ENCODE measurements around the gene GJA5.

Gene GJA5

DNA sequence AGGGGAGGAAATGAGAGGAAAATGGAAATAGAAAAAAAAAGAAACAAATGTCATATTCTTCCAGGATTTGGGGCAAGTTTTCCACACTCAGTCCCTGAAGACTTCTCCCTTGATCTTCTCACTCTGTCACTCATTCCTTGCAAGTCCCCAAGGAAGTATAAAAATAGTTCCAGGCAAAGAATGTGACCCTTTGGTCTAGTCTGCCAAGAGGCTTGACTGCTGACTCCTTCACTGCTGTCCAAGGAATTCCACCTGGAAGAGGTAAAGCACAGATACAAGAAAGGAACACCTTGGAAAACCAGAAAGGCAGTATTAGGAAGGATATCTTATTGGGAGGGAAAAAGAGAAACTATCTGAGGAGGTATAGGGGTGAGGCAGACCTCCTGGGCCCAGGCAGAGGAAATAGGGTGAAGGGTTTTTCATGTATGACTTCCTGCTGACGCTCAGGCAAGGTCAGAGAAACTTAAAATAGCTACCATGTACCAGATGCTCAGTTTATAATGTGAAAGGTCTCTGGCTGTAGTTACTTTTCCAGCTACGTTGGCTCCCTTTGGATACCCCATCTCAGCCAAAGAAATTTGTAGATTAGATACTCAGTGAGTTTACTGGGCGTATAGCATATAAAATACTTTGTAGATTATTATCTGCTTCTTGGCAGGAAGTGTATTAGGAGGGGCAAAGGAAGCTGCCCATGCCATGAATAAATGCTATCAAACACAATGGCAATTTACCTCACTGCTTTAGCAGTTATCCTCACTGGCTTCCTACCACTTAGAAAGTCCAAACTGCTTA lies 2.0 kb upstream of the GJA5 start:
- no peak overlapping the region for H3K27ac ChIP-seq (ENCODE audit: low read depth, low read length)
- no peaks in the 10 kb centered on the region for H3K27me3 ChIP-seq (ENCODE audit: insufficient read depth, low read length)
- H3K9ac ChIP-seq (ENCODE audit: low read depth, low read length): no peak overlapping the region
- no peaks in the 10 kb centered on the region for H3K4me1 ChIP-seq (ENCODE audit: insufficient read depth, low read length)
- H3K4me3 ChIP-seq (ENCODE audit: low read length): no peak overlapping the region
- no peaks in the 10 kb centered on the region for H3K36me3 ChIP-seq (ENCODE audit: insufficient read depth, low read length)
- H3K9me3 ChIP-seq (ENCODE audit: insufficient read depth, low read depth, low read length): no peaks in the 10 kb centered on the region
- 96% methylated on average over 2 of the region's 3 CpGs for WGBS

DNA sequence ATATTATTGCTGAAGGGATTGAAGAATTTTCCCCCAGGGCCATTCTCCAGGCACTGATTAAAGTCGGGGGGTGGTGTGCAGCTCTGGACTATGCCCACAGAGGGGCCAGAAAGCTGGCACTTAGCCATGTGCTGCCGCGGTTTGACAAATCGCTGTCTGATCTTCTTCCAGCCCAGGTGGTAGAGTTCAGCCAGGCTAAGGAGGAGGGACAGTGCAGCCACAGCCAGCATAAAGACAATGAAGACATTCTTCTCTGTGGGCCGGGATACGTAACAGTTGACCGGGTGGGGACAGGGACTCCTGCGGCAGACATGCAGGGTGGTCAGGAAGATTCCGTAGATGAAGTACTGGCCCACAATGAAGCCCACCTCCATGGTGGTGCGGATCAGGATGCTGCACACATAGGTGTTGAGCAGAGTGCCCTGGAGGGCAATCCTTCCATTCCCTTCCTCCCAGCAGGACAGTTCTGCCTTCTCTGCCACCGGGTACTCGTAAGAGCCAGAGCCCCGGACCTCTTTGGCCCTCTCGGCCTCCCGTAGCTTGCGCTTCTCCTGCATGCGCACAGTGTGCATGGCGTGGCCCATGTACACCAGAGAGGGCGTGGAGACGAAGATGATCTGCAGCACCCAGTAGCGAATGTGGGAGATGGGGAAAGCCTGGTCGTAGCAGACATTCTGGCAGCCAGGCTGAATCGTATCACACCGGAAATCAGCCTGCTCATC lies 1.9 kb downstream of the GJA5 start:
- no peaks in the 10 kb centered on the region for H3K36me3 ChIP-seq (ENCODE audit: insufficient read depth, low read length)
- H3K4me3 ChIP-seq (ENCODE audit: low read length): no peak overlapping the region
- WGBS: 95% methylated on average over 24 of the region's 24 CpGs
- H3K4me1 ChIP-seq (ENCODE audit: insufficient read depth, low read length): no peaks in the 10 kb centered on the region
- H3K9me3 ChIP-seq (ENCODE audit: insufficient read depth, low read depth, low read length): no peaks in the 10 kb centered on the region
- no peak overlapping the region for H3K27ac ChIP-seq (ENCODE audit: low read depth, low read length)
- no peak overlapping the region for H3K9ac ChIP-seq (ENCODE audit: low read depth, low read length)
- no peaks in the 10 kb centered on the region for H3K27me3 ChIP-seq (ENCODE audit: insufficient read depth, low read length)

DNA sequence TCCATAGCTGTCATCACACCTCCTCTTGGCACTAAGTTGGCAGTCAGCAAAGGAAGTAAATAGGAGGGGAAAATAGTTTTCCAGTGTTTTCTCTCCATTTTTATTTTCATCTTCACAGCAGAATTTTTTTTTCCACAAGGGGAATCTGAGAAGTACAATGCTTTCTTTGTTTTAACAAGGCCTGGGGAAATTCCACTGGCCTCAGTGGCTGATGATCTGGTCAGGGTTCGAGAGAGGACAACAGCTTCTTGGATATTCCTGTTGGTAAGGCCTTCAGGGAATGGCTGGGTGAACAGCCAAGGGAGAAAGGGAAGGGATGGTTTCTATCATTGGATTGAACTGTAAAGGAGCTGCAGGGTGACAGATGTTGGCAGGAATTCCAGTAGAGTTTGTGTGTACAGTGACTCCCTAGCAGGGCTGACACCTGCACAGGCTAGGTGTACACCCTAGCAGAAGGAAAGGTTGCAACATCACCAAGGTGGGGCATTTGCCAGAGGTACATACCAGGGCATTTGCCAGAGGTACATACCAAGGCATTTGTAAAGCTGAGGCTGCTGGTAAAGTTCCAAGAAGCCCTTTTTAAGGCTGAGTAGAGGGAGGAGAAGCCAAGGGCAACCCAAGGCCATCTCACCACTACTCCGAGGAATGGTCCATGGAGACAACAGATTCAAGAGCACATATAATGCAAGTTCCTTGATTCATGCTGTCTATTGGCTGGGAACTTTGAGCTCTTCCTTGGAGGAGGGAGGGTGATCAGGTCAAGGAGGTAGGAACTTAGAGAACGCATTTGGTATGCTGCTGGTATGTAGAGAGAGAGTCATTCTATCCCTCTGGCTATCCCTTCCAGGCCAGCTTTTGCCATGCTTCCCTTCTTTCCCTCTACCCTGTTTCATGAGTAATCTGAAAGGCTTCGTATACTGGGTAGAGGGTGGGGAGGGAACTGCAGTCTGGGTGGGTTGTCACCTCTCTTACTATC lies 3.1 kb downstream of the GJA5 start:
- Histone ChIP-seq H3K9me3 (ENCODE audit: insufficient read depth, low read depth, low read length) (no peaks in the 10 kb centered on the region), H3K4me1 (ENCODE audit: insufficient read depth, low read length) (no peaks in the 10 kb centered on the region), H3K27me3 (ENCODE audit: insufficient read depth, low read length) (no peaks in the 10 kb centered on the region), H3K27ac (ENCODE audit: low read depth, low read length) (no peak overlapping the region), H3K36me3 (ENCODE audit: insufficient read depth, low read length) (no peaks in the 10 kb centered on the region), H3K9ac (ENCODE audit: low read depth, low read length) (no peak overlapping the region), H3K4me3 (ENCODE audit: low read length) (no peak overlapping the region)
- WGBS: 92% methylated on average over 3 of the region's 4 CpGs

DNA sequence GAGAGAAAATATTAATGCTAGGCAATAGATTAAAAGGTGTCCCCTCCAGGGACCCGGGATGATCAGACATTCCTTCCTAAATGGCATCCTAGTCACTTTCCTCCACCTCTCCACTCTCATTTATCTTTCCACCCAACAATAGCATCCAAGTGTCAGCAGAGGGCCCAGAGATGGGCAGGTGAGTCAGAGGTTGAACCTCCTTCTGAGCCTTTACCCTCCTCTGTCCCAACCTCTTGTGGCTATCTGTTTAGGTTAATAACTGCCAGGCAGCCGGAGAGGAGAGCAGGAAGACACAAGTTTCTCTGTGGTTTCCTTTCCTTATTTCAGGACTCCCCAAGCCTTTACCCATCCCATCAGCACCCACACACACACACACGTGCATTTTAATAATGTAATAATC lies 4.1 kb downstream of the GJA5 start:
- H3K4me3 ChIP-seq (ENCODE audit: low read length): no peak overlapping the region
- H3K9ac ChIP-seq (ENCODE audit: low read depth, low read length): no peak overlapping the region
- H3K27ac ChIP-seq (ENCODE audit: low read depth, low read length): no peak overlapping the region
- H3K4me1 ChIP-seq (ENCODE audit: insufficient read depth, low read length): no peaks in the 10 kb centered on the region
- WGBS: 79% methylated on average over 3 of the region's 3 CpGs
- no peaks in the 10 kb centered on the region for H3K36me3 ChIP-seq (ENCODE audit: insufficient read depth, low read length)
- no peaks in the 10 kb centered on the region for H3K9me3 ChIP-seq (ENCODE audit: insufficient read depth, low read depth, low read length)
- H3K27me3 ChIP-seq (ENCODE audit: insufficient read depth, low read length): no peaks in the 10 kb centered on the region

DNA sequence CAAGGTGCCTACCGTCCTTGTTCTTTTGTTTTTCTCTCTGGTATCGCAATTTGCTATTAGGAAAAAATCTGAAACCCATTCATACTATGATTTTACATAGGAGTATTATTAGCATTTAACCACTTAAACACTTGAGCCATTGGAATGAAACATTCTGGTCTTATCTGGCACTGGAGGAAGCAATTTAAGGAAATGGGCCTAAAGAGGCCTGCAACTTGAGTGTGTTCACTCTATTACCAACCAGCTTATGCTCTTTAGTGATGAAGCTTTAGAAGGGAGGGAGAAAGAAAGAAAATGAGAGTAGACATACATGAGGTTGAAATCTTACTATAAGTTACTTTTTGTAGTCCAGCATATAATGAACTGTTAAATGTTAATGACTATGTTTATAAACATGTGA lies 5.7 kb downstream of the GJA5 start:
- H3K27me3 ChIP-seq (ENCODE audit: insufficient read depth, low read length): no peaks in the 10 kb centered on the region
- no peak overlapping the region for H3K27ac ChIP-seq (ENCODE audit: low read depth, low read length)
- WGBS: 92% methylated on average over 2 of the region's 2 CpGs
- H3K9ac ChIP-seq (ENCODE audit: low read depth, low read length): no peak overlapping the region
- no peaks in the 10 kb centered on the region for H3K36me3 ChIP-seq (ENCODE audit: insufficient read depth, low read length)
- no peak overlapping the region for H3K4me3 ChIP-seq (ENCODE audit: low read length)
- no peaks in the 10 kb centered on the region for H3K4me1 ChIP-seq (ENCODE audit: insufficient read depth, low read length)
- no peaks in the 10 kb centered on the region for H3K9me3 ChIP-seq (ENCODE audit: insufficient read depth, low read depth, low read length)

DNA sequence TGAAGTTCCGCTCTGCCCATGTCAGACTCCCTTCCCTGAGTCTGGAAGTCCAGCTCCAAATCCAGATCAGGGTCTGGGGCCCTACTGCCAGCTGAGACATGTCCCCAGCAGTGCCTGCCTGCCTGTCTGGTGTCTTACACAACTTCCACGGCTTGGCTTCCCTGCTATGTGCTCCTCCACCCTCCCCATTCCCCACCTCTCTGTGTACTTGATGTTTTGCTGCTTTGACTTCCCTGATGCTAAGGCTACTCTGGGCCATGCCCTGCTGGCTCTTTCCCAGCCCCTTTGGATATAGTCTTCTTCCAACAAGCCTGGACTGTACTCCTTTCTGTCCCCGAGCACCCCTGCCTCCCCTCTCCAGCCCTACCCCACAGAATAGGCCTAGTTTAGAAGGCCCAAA lies 7.3 kb downstream of the GJA5 start:
- 91% methylated on average over 3 of the region's 3 CpGs for WGBS
- H3K27ac ChIP-seq (ENCODE audit: low read depth, low read length): no peak overlapping the region

DNA sequence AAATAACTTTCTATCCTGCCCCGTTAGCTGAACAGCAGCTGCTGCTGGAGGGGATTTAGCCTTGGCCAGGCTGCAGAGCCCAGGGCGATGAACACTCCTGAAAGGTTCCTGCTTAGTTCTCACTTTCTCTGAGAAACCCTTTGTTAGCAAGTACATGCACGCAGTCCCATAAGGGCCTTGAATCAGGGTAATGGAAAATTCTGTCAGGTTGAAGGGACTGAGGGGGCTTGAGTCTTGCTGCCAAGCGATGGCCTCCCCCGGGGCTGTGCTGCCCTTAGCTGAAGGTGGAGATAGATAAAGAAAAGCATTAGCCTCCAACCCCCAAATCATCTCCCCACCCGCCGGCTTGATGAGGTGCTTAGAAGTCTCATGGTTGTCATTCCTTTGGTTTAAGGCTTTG lies 7.9 kb downstream of the GJA5 start:
- Histone ChIP-seq H3K4me1 (ENCODE audit: insufficient read depth, low read length) (no peaks in the 10 kb centered on the region), H3K4me3 (ENCODE audit: low read length) (no peak overlapping the region), H3K36me3 (ENCODE audit: insufficient read depth, low read length) (no peaks in the 10 kb centered on the region), H3K27me3 (ENCODE audit: insufficient read depth, low read length) (no peaks in the 10 kb centered on the region), H3K9ac (ENCODE audit: low read depth, low read length) (no peak overlapping the region), H3K27ac (ENCODE audit: low read depth, low read length) (no peak overlapping the region), H3K9me3 (ENCODE audit: insufficient read depth, low read depth, low read length) (no peaks in the 10 kb centered on the region)
- 80% methylated on average over 4 of the region's 7 CpGs for WGBS

More for the DNA sequence above, 7.3 kb downstream of the GJA5 start:
- H3K9ac ChIP-seq (ENCODE audit: low read depth, low read length): no peak overlapping the region
- H3K9me3 ChIP-seq (ENCODE audit: insufficient read depth, low read depth, low read length): no peaks in the 10 kb centered on the region
- H3K4me1 ChIP-seq (ENCODE audit: insufficient read depth, low read length): no peaks in the 10 kb centered on the region
- H3K27me3 ChIP-seq (ENCODE audit: insufficient read depth, low read length): no peaks in the 10 kb centered on the region
- H3K4me3 ChIP-seq (ENCODE audit: low read length): no peak overlapping the region
- no peaks in the 10 kb centered on the region for H3K36me3 ChIP-seq (ENCODE audit: insufficient read depth, low read length)

DNA sequence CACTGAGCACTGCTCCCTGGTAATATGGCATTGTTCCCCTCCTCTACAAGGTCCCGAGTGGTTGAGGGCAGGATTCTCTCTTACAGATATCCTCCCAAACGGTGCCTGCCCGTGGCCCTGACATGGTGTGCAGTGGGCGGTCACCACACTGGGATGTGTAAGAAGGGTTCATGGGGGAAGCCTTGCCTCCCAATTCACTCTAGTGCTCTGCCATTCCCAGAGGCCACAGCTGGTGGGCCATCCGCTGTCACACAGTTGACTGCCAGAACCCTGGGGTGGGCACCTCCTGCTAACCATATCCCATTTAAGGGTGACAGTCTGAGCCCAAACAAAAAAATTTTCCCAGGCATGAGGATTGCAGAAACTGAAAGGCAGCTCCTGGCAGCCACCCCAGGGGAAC lies 9.1 kb downstream of the GJA5 start:
- H3K27ac ChIP-seq (ENCODE audit: low read depth, low read length): no peak overlapping the region
- no peaks in the 10 kb centered on the region for H3K36me3 ChIP-seq (ENCODE audit: insufficient read depth, low read length)
- H3K9ac ChIP-seq (ENCODE audit: low read depth, low read length): no peak overlapping the region
- 92% methylated on average over 5 of the region's 5 CpGs for WGBS
- no peaks in the 10 kb centered on the region for H3K27me3 ChIP-seq (ENCODE audit: insufficient read depth, low read length)
- H3K4me3 ChIP-seq (ENCODE audit: low read length): no peak overlapping the region
- no peaks in the 10 kb centered on the region for H3K9me3 ChIP-seq (ENCODE audit: insufficient read depth, low read depth, low read length)
- H3K4me1 ChIP-seq (ENCODE audit: insufficient read depth, low read length): no peaks in the 10 kb centered on the region

DNA sequence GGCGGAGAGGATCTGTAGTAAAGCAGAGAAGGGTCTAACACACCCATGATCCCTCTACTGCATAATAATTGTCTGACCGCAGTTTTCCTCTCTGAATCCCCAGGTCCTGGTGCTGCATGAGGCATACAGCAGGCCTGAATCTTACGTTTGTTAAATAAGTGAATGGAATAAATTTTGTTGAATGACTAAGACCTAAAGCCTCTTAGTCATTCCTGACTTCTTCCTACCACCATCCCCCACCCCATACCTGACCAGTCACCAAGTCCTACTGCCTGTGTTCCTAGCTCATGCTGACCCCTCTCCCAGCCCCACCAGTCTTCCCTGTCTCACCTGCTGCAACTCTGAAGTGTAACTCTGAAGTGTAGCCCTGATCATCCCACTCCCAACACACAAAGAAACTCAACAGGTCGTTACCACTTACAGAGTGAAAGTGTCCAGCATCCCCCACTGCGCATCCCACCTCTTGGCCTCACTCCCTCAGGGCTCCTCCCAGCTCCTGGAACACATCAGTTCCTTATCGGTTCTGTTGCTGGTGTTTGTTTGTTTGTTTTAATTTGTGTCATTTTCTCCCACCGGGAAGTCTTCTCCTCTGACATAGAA lies 9.7 kb downstream of the GJA5 start:
- Histone ChIP-seq H3K36me3 (ENCODE audit: insufficient read depth, low read length) (no peaks in the 10 kb centered on the region), H3K4me3 (ENCODE audit: low read length) (no peak overlapping the region), H3K9ac (ENCODE audit: low read depth, low read length) (no peak overlapping the region), H3K9me3 (ENCODE audit: insufficient read depth, low read depth, low read length) (no peaks in the 10 kb centered on the region), H3K27me3 (ENCODE audit: insufficient read depth, low read length) (no peaks in the 10 kb centered on the region), H3K27ac (ENCODE audit: low read depth, low read length) (no peak overlapping the region), H3K4me1 (ENCODE audit: insufficient read depth, low read length) (no peaks in the 10 kb centered on the region)
- WGBS: 94% methylated on average over 6 of the region's 7 CpGs

DNA sequence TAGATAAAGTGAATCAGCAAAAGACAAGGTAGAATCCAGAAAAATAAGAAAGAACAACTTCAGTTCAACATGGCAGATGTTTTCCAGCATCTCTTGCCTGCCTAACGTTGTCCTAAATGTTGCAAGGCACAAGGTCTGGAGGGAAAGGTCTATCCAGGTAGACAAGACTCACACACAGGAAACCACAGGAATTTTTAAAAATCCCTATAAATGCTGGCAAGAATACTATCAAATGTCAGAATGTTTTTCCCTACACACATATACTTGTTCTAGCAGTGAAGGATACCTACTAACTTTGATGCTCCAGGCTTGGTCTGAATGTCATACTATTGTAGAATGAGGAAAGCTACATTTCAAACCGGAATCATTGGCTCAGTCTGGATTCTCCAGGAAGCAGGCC lies 10.6 kb downstream of the GJA5 start:
- 89% methylated on average over 2 of the region's 2 CpGs for WGBS

More for the DNA sequence above, 10.6 kb downstream of the GJA5 start:
- no peak overlapping the region for H3K9ac ChIP-seq (ENCODE audit: low read depth, low read length)
- H3K27me3 ChIP-seq (ENCODE audit: insufficient read depth, low read length): no peaks in the 10 kb centered on the region
- no peak overlapping the region for H3K4me3 ChIP-seq (ENCODE audit: low read length)
- no peaks in the 10 kb centered on the region for H3K9me3 ChIP-seq (ENCODE audit: insufficient read depth, low read depth, low read length)
- H3K4me1 ChIP-seq (ENCODE audit: insufficient read depth, low read length): no peaks in the 10 kb centered on the region
- no peak overlapping the region for H3K27ac ChIP-seq (ENCODE audit: low read depth, low read length)
- no peaks in the 10 kb centered on the region for H3K36me3 ChIP-seq (ENCODE audit: insufficient read depth, low read length)

Measured in HUES64 (cell line).